CD1c-positive myeloid dendritic cell (primary cell): ENCODE data around the gene INTS3.
"Not testable (repeated sequence)": the region's sequence is repeated elsewhere in the genome, so short reads cannot be mapped to it uniquely, and the experiment has no call there.

Experiments
- DNase-seq: peaks from one replicate; pipeline ENCODE4 v3.0.0-alpha.2; 2016; ENCODE audit errors: extremely low spot score

Gene INTS3

DNA sequence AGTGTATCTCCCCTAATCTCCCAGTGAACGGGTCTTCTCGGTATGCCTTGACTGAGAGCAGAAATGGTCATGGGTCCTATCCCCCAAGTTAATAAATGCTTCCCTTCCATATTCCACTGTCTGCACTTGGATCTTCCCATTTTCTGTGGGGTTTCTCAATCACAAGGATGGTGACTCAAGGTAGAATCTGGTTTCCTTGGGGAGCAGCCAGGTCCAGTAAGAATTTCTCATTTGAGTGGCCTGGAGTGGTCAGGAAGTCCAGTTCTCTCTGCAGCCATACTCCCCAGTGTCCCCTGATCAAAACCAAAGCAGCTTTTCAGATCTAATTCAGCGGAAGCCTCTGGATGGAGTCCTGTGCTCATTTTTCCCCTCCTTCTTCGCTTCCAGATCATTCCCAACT is 32.6 kb downstream of the INTS3 start:
- no peak for DNase-seq

GRCh38 chr1:153763365-153764225 is 35.7 kb downstream of the INTS3 start:
- no peak for DNase-seq

DNA sequence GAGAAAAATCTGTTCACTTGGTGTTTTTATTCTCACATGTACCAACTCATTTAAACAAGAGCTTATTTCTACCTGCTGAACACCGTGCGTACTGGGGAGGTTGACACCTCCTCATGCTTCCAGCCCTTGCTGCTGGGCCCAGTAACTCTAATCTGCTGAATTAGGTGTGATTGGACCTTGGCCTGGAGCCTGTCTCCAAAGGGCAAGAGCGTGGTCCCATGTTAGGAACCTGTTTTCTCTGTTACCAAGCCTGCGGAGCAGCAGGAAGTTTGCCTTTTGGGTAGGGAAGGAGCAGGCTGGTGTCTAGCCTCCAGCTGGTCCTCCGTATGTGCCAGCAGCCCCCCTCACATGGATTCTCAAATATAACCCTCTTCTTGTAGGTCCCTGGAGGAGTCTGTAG is 36.5 kb downstream of the INTS3 start:
- DNase-seq, result no peak

DNA sequence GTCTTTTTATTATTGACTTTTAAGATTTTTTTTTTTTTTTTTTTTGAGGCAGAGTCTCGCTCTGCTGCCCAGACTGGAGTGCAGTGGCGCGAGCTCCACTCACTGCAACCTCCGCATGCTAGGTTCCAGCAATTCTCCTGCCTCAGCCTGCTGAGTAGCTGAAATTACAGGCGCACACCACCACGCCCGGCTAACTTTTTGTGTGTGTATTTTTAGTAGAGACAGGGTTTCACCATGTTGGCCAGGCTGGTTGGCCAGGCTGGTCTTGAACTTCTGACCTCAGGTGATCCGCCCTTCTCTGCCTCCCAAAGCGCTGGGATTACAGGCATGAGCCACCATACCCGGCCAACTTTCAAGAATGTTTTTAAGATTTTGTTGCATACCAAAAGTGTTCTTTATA is 38.8 kb downstream of the INTS3 start:
- not testable (repeated sequence) for DNase-seq

- no peak for DNase-seq
Observed at GRCh38 chr1:153767519-153767918, 39.7 kb downstream of the INTS3 start.

DNA sequence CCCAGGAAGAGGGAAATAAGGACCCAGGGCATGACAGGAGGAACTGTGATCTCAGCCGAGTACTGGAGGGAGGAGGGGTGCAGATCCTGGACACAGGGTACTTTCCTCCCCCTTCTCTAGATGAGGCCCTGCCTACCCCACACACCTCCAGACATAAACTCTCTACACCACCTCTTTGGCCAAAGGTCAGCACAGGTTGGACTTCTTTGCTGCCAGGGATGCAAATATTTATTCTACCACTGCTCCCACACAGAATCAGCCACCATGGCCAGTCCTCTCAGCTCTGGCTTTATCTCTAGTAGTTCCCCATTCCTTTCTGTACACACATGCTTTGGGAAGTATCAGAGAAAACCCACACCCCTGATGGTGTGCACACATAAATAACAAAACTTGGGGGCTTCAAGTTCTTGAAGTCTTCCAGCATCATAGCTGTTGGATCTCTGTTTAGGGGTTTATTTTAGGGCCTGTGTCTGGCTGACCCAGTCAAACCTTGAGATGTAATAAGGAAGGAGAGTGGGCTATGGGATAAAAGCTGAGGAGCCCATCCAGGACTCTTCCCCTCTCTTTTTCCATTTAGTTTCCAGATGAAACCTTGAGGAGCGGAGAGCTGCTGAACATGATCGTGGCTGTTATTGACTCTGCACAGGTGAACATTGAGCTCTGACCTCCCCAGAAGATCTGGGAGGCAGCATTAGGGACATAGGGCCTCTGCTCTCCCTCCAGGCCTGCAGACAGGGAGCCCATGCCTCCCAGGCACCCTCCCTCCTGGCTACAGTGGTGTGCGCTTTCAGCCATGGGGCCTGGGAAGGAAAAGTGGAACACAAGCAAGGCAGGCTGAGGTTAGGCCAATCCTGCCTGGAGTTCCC is 40.7 kb downstream of the INTS3 start:
- peak; percentile 32 for DNase-seq

DNA sequence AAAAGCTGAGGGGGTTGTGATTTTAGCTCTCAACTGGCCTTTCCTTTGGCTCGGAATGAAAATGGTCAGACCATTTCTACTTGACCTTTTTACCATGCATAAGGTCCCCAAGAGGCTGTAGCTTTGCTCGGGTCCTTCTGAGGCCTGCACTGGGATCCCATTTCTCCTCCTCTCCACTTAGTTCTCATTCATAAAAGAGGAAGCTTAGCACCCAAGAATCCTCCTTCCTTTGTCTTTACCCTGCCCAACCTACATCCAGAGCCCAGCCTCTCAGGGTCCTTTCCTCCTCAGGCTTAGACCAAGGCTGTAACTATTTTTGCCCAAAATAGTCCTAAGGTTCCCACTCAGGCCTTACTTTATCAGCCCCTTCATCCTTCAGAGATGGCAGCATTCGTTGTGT is 41.4 kb downstream of the INTS3 start:
- peak; percentile 45 for DNase-seq

- no peak for DNase-seq
Observed at GRCh38 chr1:153770797-153771196, 42.9 kb downstream of the INTS3 start.

GRCh38 chr1:153771261-153771660 is 43.4 kb downstream of the INTS3 start:
- peak; percentile 78 for DNase-seq

DNA sequence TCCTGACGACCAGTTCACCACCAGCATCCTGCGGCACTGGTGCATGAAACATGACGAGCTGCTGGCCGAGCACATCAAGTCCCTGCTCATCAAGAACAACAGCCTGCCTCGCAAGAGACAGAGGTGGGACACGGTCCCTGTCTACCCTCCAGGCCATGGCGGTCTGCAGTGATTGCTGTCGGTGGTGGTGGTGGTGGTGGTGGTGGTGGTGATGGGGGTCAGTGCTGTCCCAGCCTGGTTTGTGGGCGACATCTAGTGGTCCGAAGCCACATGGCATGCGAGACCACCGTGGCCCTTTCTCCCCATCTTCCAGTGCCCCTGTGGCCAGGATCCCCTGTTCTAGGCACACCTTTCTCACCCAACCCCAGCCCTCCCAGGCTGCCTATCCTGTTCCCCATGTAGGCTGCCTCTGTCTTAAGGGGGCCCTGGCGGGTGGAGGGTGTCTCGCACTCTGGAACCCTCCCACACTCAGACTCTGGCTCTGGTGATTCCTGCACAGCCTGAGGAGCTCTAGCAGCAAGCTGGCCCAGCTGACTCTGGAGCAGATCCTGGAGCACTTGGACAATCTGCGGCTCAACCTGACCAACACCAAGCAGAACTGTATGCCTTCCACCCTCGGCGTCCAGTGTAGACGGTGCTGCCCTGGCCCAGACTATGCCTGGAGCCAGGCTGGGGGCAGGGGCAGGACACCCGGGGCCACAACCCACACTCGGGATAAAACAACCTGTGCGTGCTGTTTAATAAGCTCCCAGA is 44.2 kb downstream of the INTS3 start:
- DNase-seq, result no peak

DNA sequence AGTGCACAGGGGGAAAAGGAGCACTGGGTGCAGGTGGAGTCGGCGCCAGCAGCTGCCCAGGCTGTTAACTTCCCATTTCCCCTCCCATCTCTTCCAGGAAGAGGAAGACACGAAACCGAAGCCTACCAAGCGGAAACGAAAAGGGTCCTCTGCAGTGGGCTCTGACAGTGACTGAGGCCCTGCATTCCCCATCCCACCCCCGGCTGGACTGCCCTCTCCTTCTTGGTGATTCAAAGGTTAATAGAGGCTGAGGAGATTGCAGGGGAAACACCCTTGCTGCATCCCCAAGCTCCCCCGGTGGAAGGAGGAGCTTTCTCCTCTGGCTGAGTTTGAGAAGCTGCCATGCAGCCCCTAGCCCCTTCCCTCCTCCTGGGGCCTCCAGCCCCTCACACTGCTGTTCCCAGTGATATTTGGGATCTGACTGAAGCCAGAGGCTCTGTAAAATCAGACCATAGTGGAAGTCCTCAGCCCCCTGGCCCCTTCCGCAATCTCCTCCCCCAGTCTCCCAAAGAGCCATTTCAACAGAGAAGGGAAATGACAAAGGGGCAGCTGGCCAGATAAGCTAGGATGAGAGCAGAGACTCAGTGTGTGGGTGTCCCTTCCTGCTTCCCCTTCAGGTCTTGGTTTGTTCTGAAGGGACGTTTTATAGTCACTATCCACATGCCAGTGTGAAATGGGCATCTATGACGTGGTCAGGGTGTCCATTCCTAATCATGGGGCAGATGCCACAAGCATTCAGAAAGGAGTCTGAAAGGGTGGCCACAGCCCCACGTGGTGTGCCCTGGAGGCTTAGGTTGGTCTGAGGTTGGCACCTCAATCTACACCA is 45.5 kb downstream of the INTS3 start:
- DNase-seq, result peak; percentile 96

- peak; percentile 66 for DNase-seq
Observed at GRCh38 chr1:153774026-153774595, 46.3 kb downstream of the INTS3 start.

GRCh38 chr1:153774780-153775457 is 47.1 kb downstream of the INTS3 start, which contains the start of gene SLC27A3:
TSS of gene SLC27A3 (plus strand) at chr1:153775407. CDS start at chr1:153775498, 91 bp downstream.
- DNase-seq, result peak; percentile 81

GRCh38 chr1:153775458-153776327 is 47.8 kb downstream of the INTS3 start:
- peak; percentile 32 for DNase-seq

DNA sequence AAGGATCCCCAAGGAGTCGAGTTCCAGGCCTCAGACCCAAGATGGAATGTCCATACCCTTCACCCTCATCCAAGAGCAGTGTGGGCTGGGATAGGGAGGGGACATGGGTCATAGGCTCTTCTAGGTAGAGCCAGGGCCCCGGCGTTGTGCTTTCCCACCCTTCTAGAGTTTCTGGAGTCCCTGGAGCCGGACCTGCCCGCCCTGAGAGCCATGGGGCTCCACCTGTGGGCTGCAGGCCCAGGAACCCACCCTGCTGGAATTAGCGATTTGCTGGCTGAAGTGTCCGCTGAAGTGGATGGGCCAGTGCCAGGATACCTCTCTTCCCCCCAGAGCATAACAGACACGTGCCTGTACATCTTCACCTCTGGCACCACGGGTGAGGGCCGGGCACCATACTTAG is 48.5 kb downstream of the INTS3 start:
- no peak for DNase-seq

DNA sequence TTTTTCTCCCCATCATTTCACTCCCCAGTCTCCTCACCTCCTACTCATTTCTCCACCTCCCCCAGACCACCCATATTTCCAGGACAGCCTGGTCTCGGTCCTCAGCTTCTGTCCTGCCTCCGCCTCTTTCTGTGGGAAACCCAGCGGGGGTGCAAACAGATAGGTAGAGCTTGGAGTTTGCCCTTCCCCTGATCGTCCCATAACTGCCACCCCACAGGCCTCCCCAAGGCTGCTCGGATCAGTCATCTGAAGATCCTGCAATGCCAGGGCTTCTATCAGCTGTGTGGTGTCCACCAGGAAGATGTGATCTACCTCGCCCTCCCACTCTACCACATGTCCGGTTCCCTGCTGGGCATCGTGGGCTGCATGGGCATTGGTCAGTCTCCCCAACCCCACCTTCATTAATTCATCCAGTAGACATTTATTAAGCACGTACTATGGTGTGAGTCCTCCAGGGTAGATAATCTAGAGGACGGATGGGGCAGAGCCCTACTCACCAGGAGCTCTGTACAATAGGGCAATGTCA is 49.1 kb downstream of the INTS3 start:
- no peak for DNase-seq

DNA sequence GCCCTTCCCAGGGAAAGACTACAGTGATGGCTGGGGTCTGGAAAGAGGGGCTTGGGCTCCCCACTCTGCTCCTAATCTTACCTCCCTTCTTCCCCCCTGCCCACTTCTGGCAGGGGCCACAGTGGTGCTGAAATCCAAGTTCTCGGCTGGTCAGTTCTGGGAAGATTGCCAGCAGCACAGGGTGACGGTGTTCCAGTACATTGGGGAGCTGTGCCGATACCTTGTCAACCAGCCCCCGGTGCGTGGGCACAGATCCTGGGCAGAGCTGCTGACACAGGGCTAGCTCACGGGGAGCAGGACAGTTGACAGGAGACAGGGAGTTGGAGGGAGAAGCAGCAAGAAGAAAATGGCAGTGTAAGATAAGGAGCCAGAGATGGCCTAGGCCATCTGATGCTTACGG is 49.8 kb downstream of the INTS3 start:
- no peak for DNase-seq

DNA sequence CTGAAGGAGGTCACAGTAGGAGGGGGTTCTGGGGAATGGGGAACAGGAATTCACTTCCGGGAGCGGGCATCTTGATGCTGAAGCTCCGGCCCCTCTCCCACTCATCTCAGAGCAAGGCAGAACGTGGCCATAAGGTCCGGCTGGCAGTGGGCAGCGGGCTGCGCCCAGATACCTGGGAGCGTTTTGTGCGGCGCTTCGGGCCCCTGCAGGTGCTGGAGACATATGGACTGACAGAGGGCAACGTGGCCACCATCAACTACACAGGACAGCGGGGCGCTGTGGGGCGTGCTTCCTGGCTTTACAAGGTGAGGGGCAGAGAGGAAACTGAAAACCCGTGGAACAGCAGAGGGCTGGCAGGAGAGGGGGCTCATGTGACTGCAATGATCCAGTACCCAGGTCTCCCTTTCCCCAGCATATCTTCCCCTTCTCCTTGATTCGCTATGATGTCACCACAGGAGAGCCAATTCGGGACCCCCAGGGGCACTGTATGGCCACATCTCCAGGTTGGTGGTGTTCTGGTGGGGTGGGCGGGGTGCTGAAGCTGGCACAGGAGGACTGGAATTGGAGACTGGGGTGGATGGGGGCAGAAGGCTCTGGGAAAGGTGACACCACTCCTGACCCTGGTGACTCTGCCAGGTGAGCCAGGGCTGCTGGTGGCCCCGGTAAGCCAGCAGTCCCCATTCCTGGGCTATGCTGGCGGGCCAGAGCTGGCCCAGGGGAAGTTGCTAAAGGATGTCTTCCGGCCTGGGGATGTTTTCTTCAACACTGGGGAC is 50.4 kb downstream of the INTS3 start:
- peak; percentile 28 for DNase-seq
